HL-60 (cell line): Measurements from ENCODE around the gene ULK2.

Experiments
- DNase-seq, 2 experiments: peaks; one replicate each; pipeline ENCODE4 v3.0.0-alpha.2; 2010 to 2020; ENCODE audit warnings: low read depth in 1 of 2, low spot score in 1 of 2
- H3K27ac ChIP-seq: fragments of 250-450 bp; sonication (Bioruptor Pico); replicated peaks from 2 replicates; pipeline ENCODE4 v1.5.1; 2020; ENCODE audit warnings: mild to moderate bottlenecking, moderate library complexity
- H3K27me3 ChIP-seq: fragments of 250-450 bp; sonication (Bioruptor Pico); 2 replicates; pipeline ENCODE4 v1.5.1; 2021; ENCODE audit warnings: mild to moderate bottlenecking, moderate library complexity; ENCODE audit not compliant: insufficient read depth, poor library complexity, severe bottlenecking
- H3K4me3 ChIP-seq: replicated peaks from 2 replicates; pipeline ENCODE4 v1.5.1; 2011; ENCODE audit warnings: mild to moderate bottlenecking, control low read depth, low read length; ENCODE audit not compliant: insufficient read depth
- CTCF ChIP-seq: IDR thresholded peaks from one replicate; pipeline ENCODE4 v1.5.1; 2011; ENCODE audit warnings: low read length, control low read depth, inconsistent platforms; ENCODE audit not compliant: insufficient read depth
- GABPA ChIP-seq: IDR thresholded peaks from 2 replicates; pipeline ENCODE4 v1.6.1; 2012; ENCODE audit warnings: low read depth
- POLR2AphosphoS5 ChIP-seq: IDR thresholded peaks from 2 replicates; pipeline ENCODE4 v1.6.1; 2012; ENCODE audit warnings: low read depth
- REST ChIP-seq: IDR thresholded peaks from 2 replicates; pipeline ENCODE4 v1.6.1; 2012; ENCODE audit warnings: low read depth; ENCODE audit not compliant: insufficient replicate concordance
- SPI1 ChIP-seq: IDR thresholded peaks from 2 replicates; pipeline ENCODE4 v1.6.1; 2012; ENCODE audit warnings: low read depth, mild to moderate bottlenecking, borderline replicate concordance

The ULK2 gene

GRCh38 chr17:19736071-19736470 lies 131.7 kb downstream of the ULK2 start:
- Histone ChIP-seq H3K27me3 (no peaks in the 10 kb centered on the region), H3K4me3 (no peak overlapping the region), H3K27ac (no peak overlapping the region)
- DNase-seq = no peak
- no peak for TF ChIP-seq GABPA
- no peak for TF ChIP-seq POLR2AphosphoS5
- no peak for TF ChIP-seq SPI1
- no peak for TF ChIP-seq REST

GRCh38 chr17:19733953-19734526 lies 133.7 kb downstream of the ULK2 start:
- TF ChIP-seq GABPA (no peak), CTCF (no peak), POLR2AphosphoS5 (no peak), SPI1 (no peak)
- no peaks in the 10 kb centered on the region for H3K27me3 ChIP-seq
- H3K4me3 ChIP-seq = no peak overlapping the region
- no peak for DNase-seq
- H3K27ac ChIP-seq = no peak overlapping the region

- Histone ChIP-seq H3K27ac (no peak overlapping the region), H3K27me3 (no peaks in the 10 kb centered on the region), H3K4me3 (no peak overlapping the region)
- TF ChIP-seq REST = no peak
- TF ChIP-seq POLR2AphosphoS5 = no peak
- no peak for TF ChIP-seq CTCF
- no peak for TF ChIP-seq GABPA
- no peak for TF ChIP-seq SPI1
- DNase-seq = no peak
Observed at GRCh38 chr17:19731626-19732025, 136.1 kb downstream of the ULK2 start.

GRCh38 chr17:19730843-19731242 lies 136.9 kb downstream of the ULK2 start:
- DNase-seq = no peak
- no peak for TF ChIP-seq CTCF
- Histone ChIP-seq H3K4me3 (no peak overlapping the region), H3K27me3 (no peaks in the 10 kb centered on the region), H3K27ac (no peak overlapping the region)
